ENCODE data around the gene MEGF9. TPM values are rescaled to one million over a fixed set of nuclear protein-coding genes. Genes with fewer than 3 reads are reported as not detected.

MEGF9 gene
- total and polyA plus RNA-seq, 2 of the 13 experiments (the other 11 are each of a cell fraction or from before 2014, with no cell fraction given) = 3.1 to 3.3 TPM

GRCh38 chr9:120735415-120736126, 21.3 kb upstream of the MEGF9 start (continued):
- TF ChIP-seq SP4 (CRISPR knock-in tag; IDR thresholded peaks at IDR 0.05) (no peak), ZBTB20 (CRISPR knock-in tag; IDR thresholded peaks at IDR 0.05; ENCODE audit: borderline replicate concordance, low read depth) (no peak), ISL2 (CRISPR knock-in tag; IDR thresholded peaks at IDR 0.05) (peak; percentile 38; the same call in 1 of the 2 replicates), ZNF644 (CRISPR knock-in tag; IDR thresholded peaks at IDR 0.05; ENCODE audit: low read depth) (0 out of 2 replicates have a peak, but pooled peaks have one; percentile 24), HNF4G (IDR thresholded peaks at IDR 0.05; ENCODE audit: borderline replicate concordance, low read depth, low read length) (peak; percentile 91), HNF4G (CRISPR knock-in tag; IDR thresholded peaks at IDR 0.05; ENCODE audit: borderline replicate concordance, low read depth) (peak; percentile 49; the same call in 1 of the 2 replicates), IKZF4 (CRISPR knock-in tag; IDR thresholded peaks at IDR 0.05; ENCODE audit: borderline replicate concordance, low read depth, not compliant biosample characterization) (no peak), ZNF124 (CRISPR knock-in tag; IDR thresholded peaks at IDR 0.05) (0 out of 2 replicates have a peak, but pooled peaks have one; percentile 34), CAMTA2 (CRISPR knock-in tag; IDR thresholded peaks at IDR 0.05; ENCODE audit: borderline replicate concordance) (no peak), MTA3 (CRISPR knock-in tag; IDR thresholded peaks at IDR 0.05) (no peak), KDM5B (CRISPR knock-in tag; IDR thresholded peaks at IDR 0.05; ENCODE audit: borderline replicate concordance) (no peak), MAF1 (CRISPR knock-in tag; IDR thresholded peaks at IDR 0.05; ENCODE audit: borderline replicate concordance) (no peak), HIC2 (CRISPR knock-in tag; IDR thresholded peaks at IDR 0.05; ENCODE audit: low read depth) (peak; percentile 71), MEF2D (CRISPR knock-in tag; IDR thresholded peaks at IDR 0.05) (no peak), XBP1 (CRISPR knock-in tag; IDR thresholded peaks at IDR 0.05) (no peak), NR2C2 (CRISPR knock-in tag; IDR thresholded peaks at IDR 0.05; ENCODE audit: borderline replicate concordance) (peak; percentile 60; the same call in 1 of the 2 replicates), ZZZ3 (CRISPR knock-in tag; IDR thresholded peaks at IDR 0.05; ENCODE audit: borderline replicate concordance) (no peak), YEATS2 (CRISPR knock-in tag; IDR thresholded peaks at IDR 0.05; ENCODE audit: borderline replicate concordance) (no peak)
- TF ChIP-seq, protein P1, sequence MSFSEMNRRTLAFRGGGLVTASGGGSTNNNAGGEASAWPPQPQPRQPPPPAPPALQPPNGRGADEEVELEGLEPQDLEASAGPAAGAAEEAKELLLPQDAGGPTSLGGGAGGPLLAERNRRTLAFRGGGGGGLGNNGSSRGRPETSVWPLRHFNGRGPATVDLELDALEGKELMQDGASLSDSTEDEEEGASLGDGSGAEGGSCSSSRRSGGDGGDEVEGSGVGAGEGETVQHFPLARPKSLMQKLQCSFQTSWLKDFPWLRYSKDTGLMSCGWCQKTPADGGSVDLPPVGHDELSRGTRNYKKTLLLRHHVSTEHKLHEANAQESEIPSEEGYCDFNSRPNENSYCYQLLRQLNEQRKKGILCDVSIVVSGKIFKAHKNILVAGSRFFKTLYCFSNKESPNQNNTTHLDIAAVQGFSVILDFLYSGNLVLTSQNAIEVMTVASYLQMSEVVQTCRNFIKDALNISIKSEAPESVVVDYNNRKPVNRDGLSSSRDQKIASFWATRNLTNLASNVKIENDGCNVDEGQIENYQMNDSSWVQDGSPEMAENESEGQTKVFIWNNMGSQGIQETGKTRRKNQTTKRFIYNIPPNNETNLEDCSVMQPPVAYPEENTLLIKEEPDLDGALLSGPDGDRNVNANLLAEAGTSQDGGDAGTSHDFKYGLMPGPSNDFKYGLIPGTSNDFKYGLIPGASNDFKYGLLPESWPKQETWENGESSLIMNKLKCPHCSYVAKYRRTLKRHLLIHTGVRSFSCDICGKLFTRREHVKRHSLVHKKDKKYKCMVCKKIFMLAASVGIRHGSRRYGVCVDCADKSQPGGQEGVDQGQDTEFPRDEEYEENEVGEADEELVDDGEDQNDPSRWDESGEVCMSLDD (CRISPR knock-in tag; IDR thresholded peaks at IDR 0.05; ENCODE audit: borderline replicate concordance) = no peak
- TF ChIP-seq, protein P2, sequence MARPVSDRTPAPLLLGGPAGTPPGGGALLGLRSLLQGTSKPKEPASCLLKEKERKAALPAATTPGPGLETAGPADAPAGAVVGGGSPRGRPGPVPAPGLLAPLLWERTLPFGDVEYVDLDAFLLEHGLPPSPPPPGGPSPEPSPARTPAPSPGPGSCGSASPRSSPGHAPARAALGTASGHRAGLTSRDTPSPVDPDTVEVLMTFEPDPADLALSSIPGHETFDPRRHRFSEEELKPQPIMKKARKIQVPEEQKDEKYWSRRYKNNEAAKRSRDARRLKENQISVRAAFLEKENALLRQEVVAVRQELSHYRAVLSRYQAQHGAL (CRISPR knock-in tag; IDR thresholded peaks at IDR 0.05; ENCODE audit: not compliant biosample characterization) = no peak
- TF ChIP-seq, protein P3, sequence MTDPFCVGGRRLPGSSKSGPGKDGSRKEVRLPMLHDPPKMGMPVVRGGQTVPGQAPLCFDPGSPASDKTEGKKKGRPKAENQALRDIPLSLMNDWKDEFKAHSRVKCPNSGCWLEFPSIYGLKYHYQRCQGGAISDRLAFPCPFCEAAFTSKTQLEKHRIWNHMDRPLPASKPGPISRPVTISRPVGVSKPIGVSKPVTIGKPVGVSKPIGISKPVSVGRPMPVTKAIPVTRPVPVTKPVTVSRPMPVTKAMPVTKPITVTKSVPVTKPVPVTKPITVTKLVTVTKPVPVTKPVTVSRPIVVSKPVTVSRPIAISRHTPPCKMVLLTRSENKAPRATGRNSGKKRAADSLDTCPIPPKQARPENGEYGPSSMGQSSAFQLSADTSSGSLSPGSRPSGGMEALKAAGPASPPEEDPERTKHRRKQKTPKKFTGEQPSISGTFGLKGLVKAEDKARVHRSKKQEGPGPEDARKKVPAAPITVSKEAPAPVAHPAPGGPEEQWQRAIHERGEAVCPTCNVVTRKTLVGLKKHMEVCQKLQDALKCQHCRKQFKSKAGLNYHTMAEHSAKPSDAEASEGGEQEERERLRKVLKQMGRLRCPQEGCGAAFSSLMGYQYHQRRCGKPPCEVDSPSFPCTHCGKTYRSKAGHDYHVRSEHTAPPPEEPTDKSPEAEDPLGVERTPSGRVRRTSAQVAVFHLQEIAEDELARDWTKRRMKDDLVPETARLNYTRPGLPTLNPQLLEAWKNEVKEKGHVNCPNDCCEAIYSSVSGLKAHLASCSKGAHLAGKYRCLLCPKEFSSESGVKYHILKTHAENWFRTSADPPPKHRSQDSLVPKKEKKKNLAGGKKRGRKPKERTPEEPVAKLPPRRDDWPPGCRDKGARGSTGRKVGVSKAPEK (CRISPR knock-in tag; IDR thresholded peaks at IDR 0.05; ENCODE audit: borderline replicate concordance) = no peak
